Loucy (cell line): ENCODE measurements around the gene ESR1.

ENCODE experiments used
- H2AFZ ChIP-seq: fragments of 200-600 bp; sonication (generic); 2 replicates; pipeline ENCODE4 v1.6.0; 2016; ENCODE audit warnings: antibody characterized with exemption, mild to moderate bottlenecking, low read length, moderate library complexity
- H3F3A ChIP-seq: fragments of 200-600 bp; 2 replicates; pipeline ENCODE4 v1.6.0; 2016; ENCODE audit warnings: antibody characterized with exemption, low read depth, mild to moderate bottlenecking
- H3K27me3 ChIP-seq: fragments of 200-600 bp; sonication (generic); 2 replicates; pipeline ENCODE4 v1.6.1; 2014; ENCODE audit warnings: low read length, mild to moderate bottlenecking; ENCODE audit not compliant: insufficient read depth, poor library complexity, severe bottlenecking
- H3K36me3 ChIP-seq: fragments of 200-600 bp; sonication (generic); 2 replicates; pipeline ENCODE4 v1.6.1; 2016; ENCODE audit warnings: low read length; ENCODE audit not compliant: insufficient read depth
- H3K4me1 ChIP-seq: fragments of 200-600 bp; sonication (generic); 2 replicates; pipeline ENCODE4 v1.5.1; 2014; ENCODE audit warnings: low read length, mild to moderate bottlenecking; ENCODE audit not compliant: insufficient read depth, poor library complexity, severe bottlenecking
- H3K4me2 ChIP-seq: fragments of 200-600 bp; sonication (generic); 2 replicates; pipeline ENCODE4 v1.6.0; 2014; ENCODE audit warnings: antibody characterized with exemption, low read length, low read depth, mild to moderate bottlenecking; ENCODE audit not compliant: poor library complexity, severe bottlenecking
- H3K4me3 ChIP-seq: fragments of 200-600 bp; sonication (generic); 2 replicates; pipeline ENCODE4 v1.5.1; 2014; ENCODE audit warnings: low read length, mild to moderate bottlenecking, mixed read lengths; ENCODE audit not compliant: poor library complexity, severe bottlenecking
- H3K79me2 ChIP-seq: fragments of 200-600 bp; sonication (generic); 2 replicates; pipeline ENCODE4 v1.6.1; 2014; ENCODE audit warnings: low read length; ENCODE audit not compliant: insufficient read depth
- H3K9ac ChIP-seq: fragments of 200-600 bp; sonication (generic); 2 replicates; pipeline ENCODE4 v1.6.0; 2014; ENCODE audit warnings: mild to moderate bottlenecking, low read depth, low read length, moderate library complexity; ENCODE audit not compliant: poor library complexity, severe bottlenecking
- H3K9me2 ChIP-seq: fragments of 200-600 bp; sonication (generic); replicated peaks from 2 replicates; pipeline ENCODE4 v1.6.1; 2016; ENCODE audit warnings: low read depth, low read length, mixed read lengths
- H3K9me3 ChIP-seq: fragments of 200-600 bp; sonication (generic); 2 replicates; pipeline ENCODE4 v1.6.1; 2014; ENCODE audit warnings: mild to moderate bottlenecking, antibody characterized with exemption, low read length, low read depth; ENCODE audit not compliant: insufficient read depth
- H4K20me1 ChIP-seq: fragments of 200-600 bp; sonication (generic); 2 replicates; pipeline ENCODE4 v1.6.0; 2014; ENCODE audit warnings: antibody characterized with exemption, low read length, mild to moderate bottlenecking; ENCODE audit not compliant: insufficient read depth, poor library complexity, severe bottlenecking
- CTCF ChIP-seq: fragments of 200-600 bp; sonication (generic); conservative IDR thresholded peaks from 2 replicates; pipeline ENCODE4 v1.5.1; 2014; ENCODE audit warnings: mild to moderate bottlenecking, antibody characterized with exemption, low read length
- EZH2phosphoT487 ChIP-seq: fragments of 200-600 bp; IDR thresholded peaks from 2 replicates; pipeline ENCODE4 v1.6.1; 2018; ENCODE audit warnings: antibody characterized with exemption, mild to moderate bottlenecking, moderate library complexity, borderline replicate concordance

ESR1 gene

DNA sequence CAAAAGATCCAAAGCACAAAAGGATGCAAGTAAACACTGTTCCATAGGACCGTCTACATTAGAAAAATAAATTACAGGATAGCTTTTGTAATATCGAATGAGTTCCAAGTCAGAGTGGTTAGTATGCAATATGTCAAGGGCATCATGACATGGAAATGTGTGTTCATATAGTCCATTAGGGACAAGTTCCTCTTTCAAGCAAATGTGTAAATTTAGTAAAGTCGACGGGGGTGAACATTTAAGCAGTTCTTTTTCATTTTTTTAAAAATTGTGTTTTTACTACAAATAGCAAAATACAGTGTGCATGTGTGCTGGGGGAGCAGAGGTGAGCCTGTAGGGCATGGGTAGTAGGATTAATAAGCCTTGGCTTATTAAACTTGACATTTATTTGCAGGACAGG lies 359.0 kb downstream of the ESR1 start:
- Histone ChIP-seq H3K4me3 (no peak overlapping the region), H3K9me3 (no peaks in the 10 kb centered on the region), H2AFZ (no peak overlapping the region), H3K79me2 (no peaks in the 10 kb centered on the region), H3K9ac (no peak overlapping the region), H4K20me1 (no peaks in the 10 kb centered on the region), H3K27me3 (no peaks in the 10 kb centered on the region), H3F3A (no peaks in the 10 kb centered on the region), H3K36me3 (peaks cover 16% of the 10 kb centered on the region; the same call in 1 of the 2 replicates), H3K4me2 (no peak overlapping the region), H3K4me1 (no peaks in the 10 kb centered on the region), H3K9me2 (no peaks in the 10 kb centered on the region)
- TF ChIP-seq CTCF = no peak
- TF ChIP-seq EZH2phosphoT487 = no peak

DNA sequence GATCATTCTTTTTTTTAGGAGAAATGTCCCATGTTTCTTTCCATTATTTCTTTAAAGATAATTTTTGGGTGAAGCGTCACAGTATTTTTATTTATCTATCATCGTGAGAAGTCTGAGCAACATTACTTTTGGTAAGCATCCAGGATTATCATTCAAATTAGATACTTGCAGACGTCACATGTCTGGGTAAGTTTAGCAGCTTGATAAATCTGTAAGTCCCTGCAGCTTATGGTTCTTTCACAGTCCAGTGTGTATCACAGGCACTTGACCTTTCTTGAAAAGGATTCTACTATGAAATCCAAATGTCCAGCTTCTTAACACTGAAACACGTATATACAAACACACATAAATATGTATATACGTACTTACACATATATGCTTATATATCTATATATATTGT lies 359.4 kb downstream of the ESR1 start:
- TF ChIP-seq CTCF (no peak), EZH2phosphoT487 (no peak)
- H3F3A ChIP-seq = no peaks in the 10 kb centered on the region
- no peak overlapping the region for H3K4me2 ChIP-seq
- H3K4me3 ChIP-seq = no peak overlapping the region
- H2AFZ ChIP-seq = no peak overlapping the region
- no peaks in the 10 kb centered on the region for H3K79me2 ChIP-seq
- H3K9me3 ChIP-seq = no peaks in the 10 kb centered on the region
- no peaks in the 10 kb centered on the region for H4K20me1 ChIP-seq
- H3K36me3 ChIP-seq = peaks cover 16% of the 10 kb centered on the region; the same call in 1 of the 2 replicates
- H3K9me2 ChIP-seq = no peaks in the 10 kb centered on the region
- no peaks in the 10 kb centered on the region for H3K27me3 ChIP-seq
- H3K9ac ChIP-seq = no peak overlapping the region
- H3K4me1 ChIP-seq = no peaks in the 10 kb centered on the region

- Histone ChIP-seq H3K9me3 (no peaks in the 10 kb centered on the region), H2AFZ (no peak overlapping the region), H3K4me1 (no peaks in the 10 kb centered on the region), H3K9ac (no peak overlapping the region), H3K4me2 (no peak overlapping the region), H3K27me3 (no peaks in the 10 kb centered on the region), H3K4me3 (no peak overlapping the region), H3K79me2 (no peaks in the 10 kb centered on the region), H3K36me3 (peaks cover 16% of the 10 kb centered on the region; the same call in 1 of the 2 replicates), H4K20me1 (no peaks in the 10 kb centered on the region), H3K9me2 (no peaks in the 10 kb centered on the region), H3F3A (no peaks in the 10 kb centered on the region)
- TF ChIP-seq CTCF = no peak
- no peak for TF ChIP-seq EZH2phosphoT487
Measured at GRCh38 chr6:152167641-152168603, 360.4 kb downstream of the ESR1 start.
